Keratinocyte (primary cell): ENCODE measurements around the gene NPDC1. TPM values are rescaled to one million over a fixed set of nuclear protein-coding genes. Genes with fewer than 3 reads are reported as not detected.

Experiments
- DNase-seq: peaks from one replicate; pipeline ENCODE4 v3.0.0-alpha.2; 2011; ENCODE audit warnings: low read depth, missing footprints, low spot score
- FAIRE-seq: peaks from 2 replicates; lab custom pipeline; 2011; peaks lifted over from hg19 to GRCh38; lab: Jason Lieb, UNC
- H2AFZ ChIP-seq: 2 replicates; pipeline ENCODE4 v1.6.0; 2012; ENCODE audit warnings: low read length, control low read depth, inconsistent platforms; ENCODE audit not compliant: control insufficient read depth
- H3K27ac ChIP-seq: 2 replicates; pipeline ENCODE4 v1.5.1; 2011; ENCODE audit warnings: low read length; ENCODE audit not compliant: control insufficient read depth, insufficient read depth
- H3K27me3 ChIP-seq: 3 replicates; pipeline ENCODE4 v1.6.0; 2011; ENCODE audit warnings: low read length; ENCODE audit not compliant: control insufficient read depth, insufficient read depth; ENCODE audit errors: extremely low read depth
- H3K36me3 ChIP-seq, 2 experiments: 2 replicates in 1 of 2; 3 replicates in 1 of 2; pipeline ENCODE4 v1.5.1; 2011; ENCODE audit warnings: low read length in 2 of 2, mild to moderate bottlenecking in 1 of 2; ENCODE audit not compliant: control insufficient read depth in 2 of 2, insufficient read depth in 2 of 2; ENCODE audit errors: extremely low read depth in 1 of 2
- H3K4me1 ChIP-seq: 3 replicates; pipeline ENCODE4 v1.5.1; 2011; ENCODE audit warnings: low read length; ENCODE audit not compliant: control insufficient read depth, insufficient read depth; ENCODE audit errors: extremely low read depth
- H3K4me2 ChIP-seq: 3 replicates; pipeline ENCODE4 v1.6.0; 2011; ENCODE audit warnings: low read depth, low read length; ENCODE audit not compliant: control insufficient read depth, insufficient read depth; ENCODE audit errors: extremely low read depth
- H3K4me3 ChIP-seq, 3 experiments: fragments of 200-600 bp in 1 of 3; sonication (generic) in 1 of 3; 2 replicates in 2 of 3; 3 replicates in 1 of 3; pipeline ENCODE4 v1.5.1; 2011 to 2016; ENCODE audit warnings: low read length in 3 of 3, mild to moderate bottlenecking in 3 of 3, control low read depth in 2 of 3, inconsistent platforms in 1 of 3, low read depth in 1 of 3, mixed read lengths in 1 of 3, mixed run types in 1 of 3, moderate library complexity in 1 of 3; ENCODE audit not compliant: control insufficient read depth in 2 of 3, insufficient read depth in 2 of 3; ENCODE audit errors: extremely low read depth in 1 of 3
- H3K79me2 ChIP-seq: 2 replicates; pipeline ENCODE4 v1.6.0; 2012; ENCODE audit warnings: low read length; ENCODE audit not compliant: control insufficient read depth, insufficient read depth
- H3K9ac ChIP-seq: 3 replicates; pipeline ENCODE4 v1.6.0; 2011; ENCODE audit warnings: low read length; ENCODE audit not compliant: control insufficient read depth, insufficient read depth; ENCODE audit errors: extremely low read depth
- H3K9me1 ChIP-seq: 3 replicates; pipeline ENCODE4 v1.6.0; 2011; ENCODE audit warnings: low read length; ENCODE audit not compliant: control insufficient read depth, insufficient read depth; ENCODE audit errors: extremely low read depth
- H3K9me3 ChIP-seq: 2 replicates; pipeline ENCODE4 v1.5.1; 2012; ENCODE audit warnings: low read depth, low read length; ENCODE audit not compliant: control insufficient read depth
- H4K20me1 ChIP-seq: 3 replicates; pipeline ENCODE4 v1.6.0; 2011; ENCODE audit warnings: low read length; ENCODE audit not compliant: control insufficient read depth, insufficient read depth; ENCODE audit errors: extremely low read depth
- EZH2 ChIP-seq: IDR thresholded peaks from one replicate; pipeline ENCODE4 v1.6.1; 2012; ENCODE audit warnings: inconsistent platforms, mild to moderate bottlenecking, low read length, moderate library complexity
- dilution Hi-C: fragments of 300-500 bp; cut with MboI; formaldehyde crosslinking; loops from one replicate; pipeline ENCODE4 v1.7.0; 2020; ENCODE audit warnings: low sequenced_read_pairs; ENCODE audit not compliant: extremely low pct_ligation_motif_present
- polyA plus RNA-seq, 5 experiments: library from polyadenylated mRNA; depleted of rRNA in 3 of 5; stranded (reverse) in 3 of 5; stranded (forward) in 1 of 5; unstranded in 1 of 5; fragments of >200 nt; gene quantifications; 1 replicate in 1 of 5; 2 replicates in 3 of 5; 3 replicates in 1 of 5; pipeline versions ENCODE4 v1.2.1 to v1.2.3, GENCODE V29; 2011 to 2012; ENCODE audit warnings: missing spikeins in 2 of 5, low read depth in 1 of 5, low replicate concordance in 1 of 5
- TF ChIP-seq, protein P1 (sequence below), 3 experiments: IDR thresholded peaks in 1 of 3; conservative IDR thresholded peaks in 1 of 3; optimal IDR thresholded peaks in 1 of 3; 2 replicates in 2 of 3; 3 replicates in 1 of 3; pipeline versions ENCODE3 to v1.5.1; 2011; ENCODE audit warnings: low read length in 3 of 3, mild to moderate bottlenecking in 3 of 3, moderate library complexity in 2 of 3, control low read depth in 1 of 3, inconsistent platforms in 1 of 3; ENCODE audit not compliant: insufficient read depth in 2 of 3; ENCODE audit errors: extremely low read depth in 1 of 3

NPDC1 gene
- polyA plus RNA-seq, 1 donor (not counting 4 experiments of a cell fraction or from before 2014, with no cell fraction given) = 9.8 TPM

DNA sequence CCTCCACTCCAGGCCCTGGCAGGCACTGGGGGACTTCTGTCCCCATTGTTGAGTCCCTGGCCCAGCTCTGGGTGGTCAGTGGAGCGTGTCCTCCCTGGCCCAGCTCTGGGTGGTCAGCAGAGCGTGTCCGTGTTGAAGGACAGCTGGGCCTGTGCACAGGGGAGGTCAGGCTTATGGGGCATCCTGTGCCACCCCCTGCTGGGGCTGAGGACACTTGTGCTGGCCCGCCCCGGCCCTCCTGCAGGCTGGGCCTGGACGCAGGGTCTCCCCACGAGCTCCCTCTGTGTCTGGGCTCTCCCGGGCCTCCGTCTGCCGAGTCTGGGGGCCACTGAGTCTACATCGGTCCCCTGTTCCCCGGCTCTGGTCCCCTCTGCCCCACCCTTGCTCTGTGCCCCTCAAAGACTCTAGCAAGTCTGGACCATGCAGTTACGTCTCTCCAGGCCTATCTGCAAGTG lies 38.1 kb downstream of the NPDC1 start:
- Histone ChIP-seq H3K36me3 (no peaks in the 10 kb centered on the region), H3K4me1 (no peaks in the 10 kb centered on the region), H3K4me2 (no peak overlapping the region), H3K4me3 (no peak overlapping the region), H3K79me2 (no peaks in the 10 kb centered on the region), H3K27ac (no peak overlapping the region), H3K27me3 (no peaks in the 10 kb centered on the region), H4K20me1 (no peaks in the 10 kb centered on the region), H3K9me3 (no peaks in the 10 kb centered on the region), H3K9me1 (no peaks in the 10 kb centered on the region), H2AFZ (no peak overlapping the region), H3K9ac (no peak overlapping the region)
- no peak for TF ChIP-seq EZH2
- TF ChIP-seq, protein P1, sequence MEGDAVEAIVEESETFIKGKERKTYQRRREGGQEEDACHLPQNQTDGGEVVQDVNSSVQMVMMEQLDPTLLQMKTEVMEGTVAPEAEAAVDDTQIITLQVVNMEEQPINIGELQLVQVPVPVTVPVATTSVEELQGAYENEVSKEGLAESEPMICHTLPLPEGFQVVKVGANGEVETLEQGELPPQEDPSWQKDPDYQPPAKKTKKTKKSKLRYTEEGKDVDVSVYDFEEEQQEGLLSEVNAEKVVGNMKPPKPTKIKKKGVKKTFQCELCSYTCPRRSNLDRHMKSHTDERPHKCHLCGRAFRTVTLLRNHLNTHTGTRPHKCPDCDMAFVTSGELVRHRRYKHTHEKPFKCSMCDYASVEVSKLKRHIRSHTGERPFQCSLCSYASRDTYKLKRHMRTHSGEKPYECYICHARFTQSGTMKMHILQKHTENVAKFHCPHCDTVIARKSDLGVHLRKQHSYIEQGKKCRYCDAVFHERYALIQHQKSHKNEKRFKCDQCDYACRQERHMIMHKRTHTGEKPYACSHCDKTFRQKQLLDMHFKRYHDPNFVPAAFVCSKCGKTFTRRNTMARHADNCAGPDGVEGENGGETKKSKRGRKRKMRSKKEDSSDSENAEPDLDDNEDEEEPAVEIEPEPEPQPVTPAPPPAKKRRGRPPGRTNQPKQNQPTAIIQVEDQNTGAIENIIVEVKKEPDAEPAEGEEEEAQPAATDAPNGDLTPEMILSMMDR (optimal IDR thresholded peaks at IDR 0.05 in 1 of 3, IDR thresholded peaks at IDR 0.05 in 1 of 3, conservative IDR thresholded peaks at IDR 0.05 in 1 of 3; ENCODE audit: extremely low read depth in 1 of 3, insufficient read depth in 2 of 3, low read length in 3 of 3) = no peak
- no peak for FAIRE-seq
- DNase-seq = no peak
- dilution Hi-C loops = no loop called here

GRCh38 chr9:137007108-137007815 lies 38.7 kb downstream of the NPDC1 start:
- H2AFZ ChIP-seq = no peak overlapping the region
- no peak overlapping the region for H3K9ac ChIP-seq
- no peaks in the 10 kb centered on the region for H3K79me2 ChIP-seq
- H3K4me2 ChIP-seq = no peak overlapping the region
- FAIRE-seq = no peak
- no peaks in the 10 kb centered on the region for H3K9me3 ChIP-seq
- H4K20me1 ChIP-seq = no peaks in the 10 kb centered on the region
- DNase-seq = no peak
- H3K36me3 ChIP-seq = no peaks in the 10 kb centered on the region
- dilution Hi-C loops = no loop called here
- H3K4me3 ChIP-seq = no peak overlapping the region
- H3K9me1 ChIP-seq = no peaks in the 10 kb centered on the region
- no peaks in the 10 kb centered on the region for H3K27me3 ChIP-seq
- H3K27ac ChIP-seq = no peak overlapping the region
- TF ChIP-seq, protein P1 (optimal IDR thresholded peaks at IDR 0.05 in 1 of 3, IDR thresholded peaks at IDR 0.05 in 1 of 3, conservative IDR thresholded peaks at IDR 0.05 in 1 of 3; ENCODE audit: extremely low read depth in 1 of 3, insufficient read depth in 2 of 3, low read length in 3 of 3) = no peak
- no peak for TF ChIP-seq EZH2
- no peaks in the 10 kb centered on the region for H3K4me1 ChIP-seq
